ENCODE data around the gene SYT1.

DNA sequence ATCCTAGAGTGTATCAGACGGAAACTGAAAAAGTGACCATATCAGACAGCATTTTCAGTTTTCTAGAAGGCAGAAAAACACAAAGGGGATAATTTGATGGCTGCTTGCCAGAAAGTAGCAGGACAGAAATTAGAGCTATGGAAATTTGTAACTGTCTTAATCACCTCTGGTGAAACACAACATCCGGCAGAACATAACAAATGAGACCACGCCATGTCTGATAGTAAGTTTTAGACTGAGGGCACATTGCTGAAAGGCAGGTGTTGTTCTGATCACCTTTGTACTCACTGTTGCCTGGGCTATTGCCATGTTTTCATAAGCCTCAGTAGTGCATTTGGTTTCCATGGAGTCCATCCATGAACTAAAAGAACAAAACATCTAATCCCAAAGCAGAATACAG is 535.9 kb downstream of the SYT1 start:
- no peak for TF ChIP-seq POLR2A (IDR thresholded peaks at IDR 0.05)
- TF ChIP-seq POLR2AphosphoS5 (IDR thresholded peaks at IDR 0.05) = no peak
- TF ChIP-seq, protein P1, sequence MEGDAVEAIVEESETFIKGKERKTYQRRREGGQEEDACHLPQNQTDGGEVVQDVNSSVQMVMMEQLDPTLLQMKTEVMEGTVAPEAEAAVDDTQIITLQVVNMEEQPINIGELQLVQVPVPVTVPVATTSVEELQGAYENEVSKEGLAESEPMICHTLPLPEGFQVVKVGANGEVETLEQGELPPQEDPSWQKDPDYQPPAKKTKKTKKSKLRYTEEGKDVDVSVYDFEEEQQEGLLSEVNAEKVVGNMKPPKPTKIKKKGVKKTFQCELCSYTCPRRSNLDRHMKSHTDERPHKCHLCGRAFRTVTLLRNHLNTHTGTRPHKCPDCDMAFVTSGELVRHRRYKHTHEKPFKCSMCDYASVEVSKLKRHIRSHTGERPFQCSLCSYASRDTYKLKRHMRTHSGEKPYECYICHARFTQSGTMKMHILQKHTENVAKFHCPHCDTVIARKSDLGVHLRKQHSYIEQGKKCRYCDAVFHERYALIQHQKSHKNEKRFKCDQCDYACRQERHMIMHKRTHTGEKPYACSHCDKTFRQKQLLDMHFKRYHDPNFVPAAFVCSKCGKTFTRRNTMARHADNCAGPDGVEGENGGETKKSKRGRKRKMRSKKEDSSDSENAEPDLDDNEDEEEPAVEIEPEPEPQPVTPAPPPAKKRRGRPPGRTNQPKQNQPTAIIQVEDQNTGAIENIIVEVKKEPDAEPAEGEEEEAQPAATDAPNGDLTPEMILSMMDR (IDR thresholded peaks at IDR 0.05) = no peak
